SK-N-SH (cell line): Measurements from ENCODE around the gene PIAS1. TPM values are rescaled to one million over a fixed set of nuclear protein-coding genes. Genes with fewer than 3 reads are reported as not detected.

ENCODE experiments used
- CTCF ChIA-PET: fragments of 300-600, 350-600 bp; formaldehyde crosslinking; extraction: SDS; loops from one replicate; lab custom pipeline; 2021; lab: Yijun Ruan, JAX
- POLR2A ChIA-PET: fragments of 350-600 bp; sonication (Branson Sonifier 250); formaldehyde crosslinking; extraction: SDS; loops from one replicate; lab custom pipeline; 2020; ENCODE audit warnings: antibody characterized with exemption, inconsistent platforms; lab: Yijun Ruan, JAX
- DNase-seq: peaks from one replicate; pipeline ENCODE4 v3.0.0; 2012
- H2AFZ ChIP-seq: fragments of 200-600 bp; sonication (generic); 2 replicates; pipeline ENCODE4 v1.8.1; 2016; ENCODE audit warnings: antibody characterized with exemption, mild to moderate bottlenecking, low read depth
- H3F3A ChIP-seq: fragments of 200-600 bp; sonication (generic); replicated peaks from 2 replicates; pipeline ENCODE3; 2016; ENCODE audit warnings: antibody characterized with exemption, mild to moderate bottlenecking; ENCODE audit not compliant: insufficient read depth
- H3K27ac ChIP-seq, 2 experiments: fragments of 200-500 bp in 1 of 2; fragments of 200-600 bp in 1 of 2; sonication (Bioruptor generic) in 1 of 2; sonication (generic), shearing (Covaris generic) in 1 of 2; 2 replicates each; pipeline versions ENCODE4 v1.5.1 to v1.6.1; 2014 to 2016; ENCODE audit warnings: low read depth in 2 of 2, inconsistent platforms in 1 of 2, low read length in 1 of 2, mild to moderate bottlenecking in 1 of 2, mixed read lengths in 1 of 2
- H3K27me3 ChIP-seq: fragments of 200-600 bp; sonication (generic), shearing (Covaris generic); 2 replicates; pipeline ENCODE4 v1.6.1; 2016; ENCODE audit warnings: mixed run types; ENCODE audit not compliant: insufficient read depth
- H3K36me3 ChIP-seq, 2 experiments: fragments of 200-500 bp in 1 of 2; fragments of 200-600 bp in 1 of 2; sonication (Bioruptor generic) in 1 of 2; sonication (generic) in 1 of 2; replicated peaks in 1 of 2; 2 replicates each; pipeline versions ENCODE3 to v1.5.1; 2014 to 2016; ENCODE audit warnings: low read length in 1 of 2, mild to moderate bottlenecking in 1 of 2; ENCODE audit not compliant: insufficient read depth in 2 of 2, control insufficient read depth in 1 of 2
- H3K4me1 ChIP-seq, 2 experiments: fragments of 200-500 bp in 1 of 2; fragments of 200-600 bp in 1 of 2; sonication (Bioruptor generic) in 1 of 2; sonication (generic), shearing (Covaris generic) in 1 of 2; 2 replicates each; pipeline versions ENCODE4 v1.5.1 to v1.6.1; 2014 to 2016; ENCODE audit warnings: low read depth in 1 of 2, low read length in 1 of 2, mixed run types in 1 of 2; ENCODE audit not compliant: insufficient read depth in 2 of 2, control insufficient read depth in 1 of 2
- H3K4me2 ChIP-seq: fragments of 200-600 bp; sonication (generic), shearing (Covaris generic); 2 replicates; pipeline ENCODE4 v1.6.1; 2017; ENCODE audit warnings: mixed run types
- H3K4me3 ChIP-seq, 2 experiments: fragments of 200-500 bp in 1 of 2; fragments of 200-600 bp in 1 of 2; sonication (Bioruptor generic) in 1 of 2; sonication (generic), shearing (Covaris generic) in 1 of 2; 2 replicates each; pipeline versions ENCODE4 v1.5.1 to v1.8.1; 2014 to 2016; ENCODE audit warnings: low read depth in 2 of 2, inconsistent platforms in 1 of 2, low read length in 1 of 2, mild to moderate bottlenecking in 1 of 2, mixed read lengths in 1 of 2, moderate library complexity in 1 of 2
- H3K79me2 ChIP-seq: fragments of 200-600 bp; sonication (generic); 2 replicates; pipeline ENCODE4 v1.8.1; 2017; ENCODE audit warnings: mild to moderate bottlenecking; ENCODE audit not compliant: insufficient read depth
- H3K9ac ChIP-seq: fragments of 200-600 bp; sonication (generic); 2 replicates; pipeline ENCODE4 v1.6.1; 2017; ENCODE audit warnings: mixed run types
- H3K9me2 ChIP-seq: fragments of 200-600 bp; sonication (generic); 2 replicates; pipeline ENCODE4 v1.6.1; 2017; ENCODE audit warnings: mixed run types
- H3K9me3 ChIP-seq: fragments of 200-600 bp; sonication (generic); 2 replicates; pipeline ENCODE4 v1.6.1; 2017; ENCODE audit warnings: mixed run types, mild to moderate bottlenecking, moderate library complexity
- H4K20me1 ChIP-seq: fragments of 200-600 bp; sonication (generic); 2 replicates; pipeline ENCODE4 v1.6.1; 2017; ENCODE audit warnings: mild to moderate bottlenecking, mixed run types; ENCODE audit not compliant: insufficient read depth
- EZH2phosphoT487 ChIP-seq: fragments of 200-600 bp; sonication (generic); IDR thresholded peaks from 2 replicates; pipeline ENCODE4 v1.6.1; 2017; ENCODE audit warnings: low read depth, mixed run types, mild to moderate bottlenecking, antibody characterized with exemption, moderate library complexity, borderline replicate concordance
- GATA2 ChIP-seq: sonication (generic); formaldehyde crosslinking; IDR thresholded peaks from 2 replicates; pipeline ENCODE4 v1.5.0; 2020; ENCODE audit warnings: mild to moderate bottlenecking, missing genetic modification reagents
- NRF1 ChIP-seq: IDR thresholded peaks from 2 replicates; pipeline ENCODE4 v1.6.1; 2012; ENCODE audit warnings: low read depth, mild to moderate bottlenecking, low read length
- TCF12 ChIP-seq: IDR thresholded peaks from 2 replicates; pipeline ENCODE4 v1.4.0; 2012
- WGBS: methylation state at CpG from one replicate; pipeline ENCODE4 v1.1.6; 2017; ENCODE audit warnings: low lambda C conversion rate; 5-methylcytosine and 5-hydroxymethylcytosine counted together
- polyA plus RNA-seq, 3 experiments: library from polyadenylated mRNA; depleted of rRNA; stranded (reverse); fragments of >200 nt; gene quantifications; 2 replicates each; pipeline ENCODE4 v1.2.3, GENCODE V29; 2012
- TF ChIP-seq, protein P1 (sequence below): fragments of 200-600 bp; sonication (generic); IDR thresholded peaks from 2 replicates; pipeline ENCODE4 v1.6.1; 2017; ENCODE audit warnings: antibody characterized with exemption, mild to moderate bottlenecking, moderate library complexity
- TF ChIP-seq, protein P2 (sequence below): IDR thresholded peaks from 2 replicates; pipeline ENCODE4 v1.6.1; 2012; ENCODE audit warnings: mild to moderate bottlenecking, low read depth, low read length, moderate library complexity
- TF ChIP-seq, protein P3 (sequence below): IDR thresholded peaks from 2 replicates; pipeline ENCODE4; 2012

Gene PIAS1
- polyA plus RNA-seq, 1 of the 3 experiments (the other 2 are of a cell fraction): 9.0 TPM

DNA sequence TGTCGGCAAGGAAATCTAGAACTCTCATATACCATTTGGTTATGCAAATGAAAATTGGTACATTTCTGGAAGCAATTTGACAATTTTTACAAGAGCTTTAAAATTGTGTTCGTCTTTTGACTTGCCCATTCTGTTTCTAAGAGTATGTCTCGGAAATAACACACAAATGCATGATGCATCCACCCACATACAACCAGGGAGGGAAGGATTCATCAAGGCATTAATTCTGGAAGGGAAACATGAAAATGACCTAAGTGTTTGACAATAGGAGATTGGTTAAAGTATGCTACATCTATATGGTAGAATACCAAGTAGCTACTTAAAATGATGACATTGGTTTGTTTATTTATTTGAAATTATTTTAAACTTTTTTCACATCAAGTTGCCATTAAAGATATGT, 58.6 kb downstream of the PIAS1 start:
- no peaks in the 10 kb centered on the region for H3K9me2 ChIP-seq
- H3K4me1 ChIP-seq: peaks cover 9 to 11% of the 10 kb centered on the region in 2 experiments; a peak in 3 of 4 replicates
- no peak overlapping the region for H2AFZ ChIP-seq
- H3K27me3 ChIP-seq: no peaks in the 10 kb centered on the region
- H4K20me1 ChIP-seq: no peaks in the 10 kb centered on the region; the same call in 1 of the 2 replicates
- H3K4me2 ChIP-seq: no peak overlapping the region
- peaks cover 79% of the 10 kb centered on the region for H3K79me2 ChIP-seq
- TF ChIP-seq NRF1 (no peak), EZH2phosphoT487 (no peak)
- TF ChIP-seq, protein P1, sequence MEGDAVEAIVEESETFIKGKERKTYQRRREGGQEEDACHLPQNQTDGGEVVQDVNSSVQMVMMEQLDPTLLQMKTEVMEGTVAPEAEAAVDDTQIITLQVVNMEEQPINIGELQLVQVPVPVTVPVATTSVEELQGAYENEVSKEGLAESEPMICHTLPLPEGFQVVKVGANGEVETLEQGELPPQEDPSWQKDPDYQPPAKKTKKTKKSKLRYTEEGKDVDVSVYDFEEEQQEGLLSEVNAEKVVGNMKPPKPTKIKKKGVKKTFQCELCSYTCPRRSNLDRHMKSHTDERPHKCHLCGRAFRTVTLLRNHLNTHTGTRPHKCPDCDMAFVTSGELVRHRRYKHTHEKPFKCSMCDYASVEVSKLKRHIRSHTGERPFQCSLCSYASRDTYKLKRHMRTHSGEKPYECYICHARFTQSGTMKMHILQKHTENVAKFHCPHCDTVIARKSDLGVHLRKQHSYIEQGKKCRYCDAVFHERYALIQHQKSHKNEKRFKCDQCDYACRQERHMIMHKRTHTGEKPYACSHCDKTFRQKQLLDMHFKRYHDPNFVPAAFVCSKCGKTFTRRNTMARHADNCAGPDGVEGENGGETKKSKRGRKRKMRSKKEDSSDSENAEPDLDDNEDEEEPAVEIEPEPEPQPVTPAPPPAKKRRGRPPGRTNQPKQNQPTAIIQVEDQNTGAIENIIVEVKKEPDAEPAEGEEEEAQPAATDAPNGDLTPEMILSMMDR: no peak
- TF ChIP-seq, protein P2, sequence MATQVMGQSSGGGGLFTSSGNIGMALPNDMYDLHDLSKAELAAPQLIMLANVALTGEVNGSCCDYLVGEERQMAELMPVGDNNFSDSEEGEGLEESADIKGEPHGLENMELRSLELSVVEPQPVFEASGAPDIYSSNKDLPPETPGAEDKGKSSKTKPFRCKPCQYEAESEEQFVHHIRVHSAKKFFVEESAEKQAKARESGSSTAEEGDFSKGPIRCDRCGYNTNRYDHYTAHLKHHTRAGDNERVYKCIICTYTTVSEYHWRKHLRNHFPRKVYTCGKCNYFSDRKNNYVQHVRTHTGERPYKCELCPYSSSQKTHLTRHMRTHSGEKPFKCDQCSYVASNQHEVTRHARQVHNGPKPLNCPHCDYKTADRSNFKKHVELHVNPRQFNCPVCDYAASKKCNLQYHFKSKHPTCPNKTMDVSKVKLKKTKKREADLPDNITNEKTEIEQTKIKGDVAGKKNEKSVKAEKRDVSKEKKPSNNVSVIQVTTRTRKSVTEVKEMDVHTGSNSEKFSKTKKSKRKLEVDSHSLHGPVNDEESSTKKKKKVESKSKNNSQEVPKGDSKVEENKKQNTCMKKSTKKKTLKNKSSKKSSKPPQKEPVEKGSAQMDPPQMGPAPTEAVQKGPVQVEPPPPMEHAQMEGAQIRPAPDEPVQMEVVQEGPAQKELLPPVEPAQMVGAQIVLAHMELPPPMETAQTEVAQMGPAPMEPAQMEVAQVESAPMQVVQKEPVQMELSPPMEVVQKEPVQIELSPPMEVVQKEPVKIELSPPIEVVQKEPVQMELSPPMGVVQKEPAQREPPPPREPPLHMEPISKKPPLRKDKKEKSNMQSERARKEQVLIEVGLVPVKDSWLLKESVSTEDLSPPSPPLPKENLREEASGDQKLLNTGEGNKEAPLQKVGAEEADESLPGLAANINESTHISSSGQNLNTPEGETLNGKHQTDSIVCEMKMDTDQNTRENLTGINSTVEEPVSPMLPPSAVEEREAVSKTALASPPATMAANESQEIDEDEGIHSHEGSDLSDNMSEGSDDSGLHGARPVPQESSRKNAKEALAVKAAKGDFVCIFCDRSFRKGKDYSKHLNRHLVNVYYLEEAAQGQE: no peak
- peaks cover 4% of the 10 kb centered on the region for H3F3A ChIP-seq
- H3K27ac ChIP-seq: no peak overlapping the region; a peak in 1 of 4 replicates
- WGBS: 65% methylated on average over 3 of the region's 3 CpGs
- no peaks in the 10 kb centered on the region for H3K9me3 ChIP-seq
- CTCF ChIA-PET: interaction anchor here (0.7 to 3.4 kb wide), 3 partner anchors 42 to 249 kb away, joined by 3 to 13 read pairs (median 5); no protein-coding TSS in a partner anchor
- no peak overlapping the region for H3K9ac ChIP-seq
- H3K36me3 ChIP-seq: no peaks in the 10 kb centered on the region
- no peak for DNase-seq
- no peak overlapping the region for H3K4me3 ChIP-seq
- POLR2A ChIA-PET: no interaction called here

DNA sequence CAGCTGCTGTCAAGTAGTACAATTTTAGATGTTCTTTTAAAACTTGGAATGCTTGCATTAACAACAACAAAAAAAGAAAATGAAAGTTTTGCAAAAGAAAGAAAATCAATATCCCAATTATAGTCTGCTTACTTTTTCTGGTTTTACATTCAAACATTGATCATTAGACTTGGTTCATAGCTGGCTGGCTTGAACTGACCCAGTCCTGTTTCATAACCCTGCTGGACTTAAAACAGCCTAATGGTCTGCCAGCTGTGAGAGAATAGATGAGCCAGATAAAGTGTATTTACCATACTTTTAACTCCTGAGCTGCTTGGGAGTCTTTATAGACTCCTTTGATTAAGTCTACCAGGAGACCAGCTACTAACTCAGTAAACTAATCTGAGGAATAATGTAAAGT, 59.2 kb downstream of the PIAS1 start:
- peak overlapping the region; percentile 81 for H3K4me2 ChIP-seq
- peak overlapping the region; percentile 14 to 54; a peak in 2 of 4 replicates for H3K27ac ChIP-seq
- H3F3A ChIP-seq: peaks cover 4% of the 10 kb centered on the region
- TF ChIP-seq, protein P3, sequence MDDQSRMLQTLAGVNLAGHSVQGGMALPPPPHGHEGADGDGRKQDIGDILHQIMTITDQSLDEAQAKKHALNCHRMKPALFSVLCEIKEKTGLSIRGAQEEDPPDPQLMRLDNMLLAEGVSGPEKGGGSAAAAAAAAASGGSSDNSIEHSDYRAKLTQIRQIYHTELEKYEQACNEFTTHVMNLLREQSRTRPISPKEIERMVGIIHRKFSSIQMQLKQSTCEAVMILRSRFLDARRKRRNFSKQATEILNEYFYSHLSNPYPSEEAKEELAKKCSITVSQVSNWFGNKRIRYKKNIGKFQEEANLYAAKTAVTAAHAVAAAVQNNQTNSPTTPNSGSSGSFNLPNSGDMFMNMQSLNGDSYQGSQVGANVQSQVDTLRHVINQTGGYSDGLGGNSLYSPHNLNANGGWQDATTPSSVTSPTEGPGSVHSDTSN: no peak
- peak; percentile 40; the same call in 1 of the 2 replicates for TF ChIP-seq GATA2 (CRISPR knock-in tag)
- TF ChIP-seq TCF12: peak; percentile 25; the same call in 1 of the 2 replicates
- H3K9me2 ChIP-seq: no peaks in the 10 kb centered on the region
- H3K79me2 ChIP-seq: peaks cover 77% of the 10 kb centered on the region
- H3K9me3 ChIP-seq: no peaks in the 10 kb centered on the region
- POLR2A ChIA-PET: interaction anchor here (0.8 kb wide), 1 partner anchor 80 kb away, joined by 3 read pairs; no protein-coding TSS in a partner anchor
- H3K36me3 ChIP-seq: no peaks in the 10 kb centered on the region
- H3K4me1 ChIP-seq: peaks cover 9 to 11% of the 10 kb centered on the region in 2 experiments; a peak in 3 of 4 replicates
- peak; percentile 15 for DNase-seq
- H3K9ac ChIP-seq: 0 out of 2 replicates have a peak overlapping the region, but pooled peaks have one; percentile 53
- H3K4me3 ChIP-seq: peak overlapping the region in 1 of 2 experiments; percentile 3; a peak in 1 of 4 replicates
- CTCF ChIA-PET: interaction anchor here (0.7 to 3.4 kb wide), 4 partner anchors 41 to 250 kb away, joined by 3 to 13 read pairs (median 4); no protein-coding TSS in a partner anchor
- no peaks in the 10 kb centered on the region; the same call in 1 of the 2 replicates for H4K20me1 ChIP-seq
- no peaks in the 10 kb centered on the region for H3K27me3 ChIP-seq
- H2AFZ ChIP-seq: no peak overlapping the region; the same call in 1 of the 2 replicates
